Esophagus mucosa (tissue), 1 donor: ENCODE measurements around the gene RPS3. TPM values are rescaled to one million over a fixed set of nuclear protein-coding genes. Genes with fewer than 3 reads are reported as not detected.

ENCODE experiments used
- total RNA-seq: library from RNA; stranded (reverse); gene quantifications from one replicate; pipeline ENCODE4 v1.2.4, GENCODE V29; 2023
- donor health status: DM: yes; HTN: yes; CAD: no.

RPS3 gene
- total RNA-seq, 1 donor from 2014 or later, result 2,660 TPM

Other genes starting within 250 kb of the RPS3 start
- 9.7 TPM for gene SLCO2B1, start 248.4 kb upstream of the RPS3 start, total RNA-seq
- gene TPBGL, start 158.7 kb upstream of the RPS3 start, total RNA-seq, result not detected
- gene ARRB1, start 47.9 kb upstream of the RPS3 start, total RNA-seq, result 7.6 TPM
- gene KLHL35, start 33.7 kb downstream of the RPS3 start, total RNA-seq, result 0.84 TPM
- gene GDPD5, start 126.4 kb downstream of the RPS3 start, total RNA-seq, result 1.0 TPM
- 23.8 TPM for gene SERPINH1, start 162.7 kb downstream of the RPS3 start, total RNA-seq